SK-N-MC (cell line): ENCODE results near the gene RHOU.

Experiments used
- DNase-seq: peaks from one replicate; pipeline ENCODE4 v3.0.0-alpha.2; 2011; ENCODE audit warnings: low read depth, low spot score
- H3K27ac ChIP-seq: fragments of 200-600 bp; sonication (generic); 2 replicates; pipeline ENCODE4 v1.5.1; 2016; ENCODE audit warnings: mixed run types
- H3K36me3 ChIP-seq: fragments of 200-600 bp; sonication (generic); 2 replicates; pipeline ENCODE4 v1.6.1; 2017; ENCODE audit warnings: antibody characterized with exemption, low read length, mixed read lengths; ENCODE audit not compliant: insufficient read depth
- H3K4me3 ChIP-seq: fragments of 200-600 bp; sonication (generic); 2 replicates; pipeline ENCODE4 v1.5.1; 2016
- H3K9ac ChIP-seq: fragments of 200-600 bp; sonication (generic); 2 replicates; pipeline ENCODE4 v1.8.0; 2017; ENCODE audit warnings: mixed run types, mixed read lengths; ENCODE audit not compliant: insufficient read length
- H3K9me3 ChIP-seq: fragments of 200-600 bp; sonication (generic); 2 replicates; pipeline ENCODE4 v1.6.1; 2017; ENCODE audit warnings: low read depth, mild to moderate bottlenecking, antibody characterized with exemption, low read length, moderate library complexity, mixed read lengths
- EZH2 ChIP-seq: fragments of 200-600 bp; sonication (generic); IDR thresholded peaks from one replicate; pipeline ENCODE4 v1.6.1; 2017; ENCODE audit warnings: antibody characterized with exemption
- FOXP2 ChIP-seq: optimal IDR thresholded peaks from 2 replicates; pipeline ENCODE3; 2011; ENCODE audit warnings: mild to moderate bottlenecking, moderate library complexity; ENCODE audit not compliant: insufficient read depth; ENCODE audit errors: extremely low read length, control extremely low read depth
- POLR2AphosphoS5 ChIP-seq: IDR thresholded peaks from 2 replicates; pipeline ENCODE4 v1.6.1; 2012; ENCODE audit warnings: mild to moderate bottlenecking, low read depth, low read length, borderline replicate concordance

Gene RHOU

DNA sequence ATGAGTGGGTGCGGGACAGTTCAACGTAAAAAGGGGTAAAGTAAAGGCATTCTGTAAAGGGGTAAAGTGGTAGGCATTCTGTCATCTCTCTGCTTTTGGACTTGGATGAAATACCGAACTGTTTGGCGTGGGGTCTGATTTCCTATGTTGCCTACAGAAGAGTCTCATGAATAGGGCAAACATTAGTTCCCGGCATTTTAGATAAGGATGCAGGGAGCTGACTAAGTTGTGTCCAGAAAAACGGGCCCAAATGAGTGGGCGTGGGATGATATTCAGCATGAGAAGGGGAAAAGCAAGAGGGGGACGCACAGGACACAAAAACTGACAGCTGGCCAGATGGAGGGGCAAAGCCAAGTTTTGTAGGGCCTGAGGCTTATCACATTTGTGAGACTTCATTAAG, 2.9 kb upstream of the RHOU start:
- DNase-seq = no peak
- Histone ChIP-seq H3K9ac (no peak overlapping the region), H3K4me3 (no peak overlapping the region), H3K27ac (no peak overlapping the region), H3K36me3 (no peaks in the 10 kb centered on the region), H3K9me3 (no peaks in the 10 kb centered on the region)
- no peak for TF ChIP-seq EZH2

DNA sequence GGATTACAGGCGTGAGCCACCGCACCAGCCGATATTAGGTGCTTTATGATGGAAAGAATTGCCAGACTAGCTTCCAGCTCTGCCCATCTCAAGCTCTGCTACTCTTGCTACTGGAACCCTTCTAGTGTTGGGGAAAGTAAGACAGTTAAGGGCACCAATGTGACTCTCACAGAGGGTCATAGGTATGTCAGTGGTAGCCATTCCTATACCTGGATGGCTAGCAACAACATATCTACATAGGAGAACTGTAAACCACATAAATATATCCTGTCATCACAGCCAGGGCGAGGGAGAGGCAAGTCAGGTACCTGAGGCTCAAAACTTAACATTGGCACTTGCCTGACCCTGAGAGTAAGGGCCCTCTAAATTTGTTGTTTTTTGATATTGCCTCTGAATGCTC, 1.7 kb upstream of the RHOU start:
- no peak for TF ChIP-seq EZH2
- no peak for TF ChIP-seq FOXP2
- TF ChIP-seq POLR2AphosphoS5 = no peak
- no peak overlapping the region for H3K27ac ChIP-seq
- DNase-seq = no peak

DNA sequence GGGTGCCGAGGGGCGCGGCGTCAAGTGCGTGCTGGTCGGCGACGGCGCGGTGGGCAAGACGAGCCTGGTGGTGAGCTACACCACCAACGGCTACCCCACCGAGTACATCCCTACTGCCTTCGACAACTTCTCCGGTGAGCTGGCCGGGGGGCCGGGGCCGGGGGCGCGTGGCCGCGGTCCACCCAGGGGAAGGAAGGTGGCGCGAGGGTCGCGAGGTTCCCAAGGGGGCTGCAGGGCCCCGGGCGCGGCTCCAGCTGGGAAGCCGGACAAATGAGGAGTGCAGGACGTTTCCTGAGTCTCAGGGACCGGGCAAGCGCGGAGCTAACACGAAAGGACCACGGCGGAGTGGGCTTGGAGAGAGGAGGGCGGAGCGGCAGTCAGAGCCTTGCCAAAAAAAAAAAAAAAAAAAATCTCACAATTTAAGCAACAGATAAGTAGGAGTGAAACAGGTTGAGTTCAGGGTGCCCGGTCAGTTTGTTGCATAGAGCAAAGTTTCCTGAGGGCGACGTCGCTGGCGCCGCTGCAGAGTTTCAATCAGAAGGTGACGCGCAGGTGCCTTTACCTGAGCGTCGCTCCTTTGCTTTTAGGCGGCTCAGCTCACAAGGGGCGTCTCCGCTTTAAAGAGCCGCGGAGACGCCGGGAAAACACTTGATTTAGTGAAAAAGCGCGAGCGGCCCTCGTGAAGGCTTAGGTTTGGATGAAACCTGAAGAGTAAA, 750 bp downstream of the RHOU start:
- H3K9ac ChIP-seq = no peak overlapping the region
- no peak for DNase-seq

More for the DNA sequence above, 1.7 kb upstream of the RHOU start:
- no peak overlapping the region for H3K4me3 ChIP-seq
- no peaks in the 10 kb centered on the region for H3K9me3 ChIP-seq
- H3K9ac ChIP-seq = no peak overlapping the region
- H3K36me3 ChIP-seq = no peaks in the 10 kb centered on the region

DNA sequence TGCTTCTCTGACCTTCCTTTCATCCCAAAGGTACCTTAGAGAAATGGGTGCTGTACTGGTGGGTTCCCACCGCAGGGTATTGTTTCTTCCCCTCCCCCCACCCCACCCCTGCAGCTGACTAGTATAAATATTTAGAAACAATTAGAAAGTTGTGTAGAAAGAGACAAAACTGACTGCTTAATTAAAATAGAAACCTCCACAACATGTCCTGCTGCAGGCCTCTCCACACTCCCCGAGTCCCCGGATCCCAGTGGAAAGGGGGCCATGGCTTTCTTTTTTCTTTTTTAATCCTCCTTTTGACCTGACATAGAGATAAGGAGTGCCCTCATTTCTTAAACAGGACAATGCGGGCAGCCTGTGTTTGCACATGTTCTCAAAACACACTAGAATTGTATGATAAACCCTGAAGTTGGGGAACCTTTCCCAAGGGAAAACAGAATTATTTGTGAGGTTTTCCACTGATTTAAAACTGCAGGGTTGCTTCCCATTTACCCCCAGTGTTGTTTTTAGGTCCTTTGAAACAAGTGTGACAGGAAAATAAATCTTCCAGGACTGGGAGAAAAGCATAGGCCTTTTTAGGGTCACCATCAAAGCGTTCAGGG, 1.7 kb downstream of the RHOU start:
- Histone ChIP-seq H3K4me3 (no peak overlapping the region), H3K27ac (no peak overlapping the region), H3K9me3 (no peaks in the 10 kb centered on the region), H3K9ac (no peak overlapping the region), H3K36me3 (no peaks in the 10 kb centered on the region)
- TF ChIP-seq FOXP2 (no peak), EZH2 (no peak), POLR2AphosphoS5 (no peak)
- DNase-seq = no peak

More for the DNA sequence above, 750 bp downstream of the RHOU start:
- H3K36me3 ChIP-seq = no peaks in the 10 kb centered on the region
- no peaks in the 10 kb centered on the region for H3K9me3 ChIP-seq
- TF ChIP-seq POLR2AphosphoS5 (no peak), EZH2 (peak; percentile 32), FOXP2 (no peak)
- no peak overlapping the region for H3K4me3 ChIP-seq
- H3K27ac ChIP-seq = no peak overlapping the region

DNA sequence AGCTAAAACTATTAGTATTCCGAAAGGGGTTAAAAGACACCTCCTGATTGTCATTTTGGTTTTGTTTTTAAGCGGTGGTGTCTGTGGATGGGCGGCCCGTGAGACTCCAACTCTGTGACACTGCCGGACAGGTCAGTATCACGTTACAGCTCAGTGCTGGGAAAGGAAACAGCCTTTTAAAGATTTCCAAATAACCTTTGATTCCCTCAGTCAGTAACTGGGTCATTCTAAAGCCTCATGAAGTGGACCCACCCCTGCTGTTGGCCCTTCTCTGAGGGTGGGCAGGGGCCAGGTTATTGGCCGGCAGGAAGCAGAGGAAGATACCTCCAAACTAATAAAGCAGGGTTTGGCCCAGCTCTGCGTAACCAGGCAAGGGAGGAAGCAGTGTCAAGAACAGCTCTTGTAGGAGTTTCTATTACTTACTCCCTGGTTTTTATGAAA, 2.3 kb downstream of the RHOU start:
- H3K9ac ChIP-seq = no peak overlapping the region

DNA sequence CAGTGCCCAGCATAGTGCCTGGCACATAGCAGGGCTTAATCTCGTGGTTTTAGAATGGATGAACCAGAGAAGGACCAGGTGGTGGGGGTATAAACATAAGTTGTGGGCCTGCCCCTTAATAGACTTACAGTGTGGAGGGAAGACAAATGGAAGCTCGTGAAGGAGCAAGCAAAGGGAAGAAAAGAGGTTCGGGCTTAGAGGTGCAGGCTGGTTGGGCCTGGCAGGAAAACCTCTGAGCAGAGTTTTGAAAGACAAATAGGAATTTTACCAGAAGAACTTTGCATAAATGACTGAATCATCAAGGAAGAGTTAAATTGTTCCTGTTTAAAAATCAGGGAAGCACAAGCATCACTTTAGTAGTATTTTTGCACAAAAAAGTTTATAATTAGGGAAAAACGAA, 4.5 kb downstream of the RHOU start:
- Histone ChIP-seq H3K36me3 (no peaks in the 10 kb centered on the region), H3K27ac (no peak overlapping the region), H3K4me3 (no peak overlapping the region), H3K9ac (no peak overlapping the region), H3K9me3 (no peaks in the 10 kb centered on the region)
- TF ChIP-seq EZH2 (no peak), POLR2AphosphoS5 (no peak), FOXP2 (no peak)
- no peak for DNase-seq

More for the DNA sequence above, 2.3 kb downstream of the RHOU start:
- TF ChIP-seq FOXP2 (no peak), POLR2AphosphoS5 (no peak), EZH2 (no peak)
- DNase-seq = no peak
- Histone ChIP-seq H3K36me3 (no peaks in the 10 kb centered on the region), H3K9me3 (no peaks in the 10 kb centered on the region), H3K27ac (no peak overlapping the region), H3K4me3 (no peak overlapping the region)

DNA sequence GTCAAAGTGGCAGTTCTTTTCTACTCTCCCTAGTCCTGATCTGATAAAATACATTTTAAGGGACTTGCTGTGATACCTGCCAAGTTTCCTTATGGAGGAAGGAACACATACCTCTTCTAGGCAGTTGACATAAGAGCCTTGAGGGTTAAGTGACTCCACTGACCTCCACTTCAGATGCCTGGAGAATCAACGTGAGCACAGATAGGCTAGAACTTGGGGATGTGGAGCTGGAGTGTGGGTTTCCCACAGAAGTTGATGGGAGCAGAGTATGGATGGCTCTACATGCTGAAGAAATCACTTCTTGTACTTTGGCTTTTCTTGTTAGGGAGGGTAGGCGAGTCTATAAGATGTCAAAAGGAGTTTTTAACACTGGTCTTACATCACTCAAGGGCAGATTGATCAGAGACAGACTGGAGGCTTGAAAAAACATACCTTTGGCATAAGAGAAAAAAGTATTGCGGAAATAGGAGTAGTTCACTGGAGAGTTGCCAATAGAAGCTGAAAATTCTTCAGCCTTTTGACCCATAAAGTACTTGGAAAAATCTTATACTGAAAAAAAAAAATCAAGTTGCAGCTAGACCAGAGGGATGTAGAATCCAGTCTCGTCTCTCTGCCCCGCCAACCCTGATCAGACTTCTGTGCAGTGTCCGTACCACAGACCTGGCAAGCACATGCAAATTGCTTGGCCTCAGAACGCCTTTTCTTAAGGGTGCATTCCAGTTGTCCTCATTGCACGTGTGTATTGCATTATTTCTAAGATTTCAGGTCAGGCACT, 5.5 kb downstream of the RHOU start:
- Histone ChIP-seq H3K4me3 (no peak overlapping the region), H3K27ac (no peak overlapping the region), H3K9me3 (no peaks in the 10 kb centered on the region), H3K36me3 (no peaks in the 10 kb centered on the region), H3K9ac (no peak overlapping the region)
- TF ChIP-seq FOXP2 = no peak
- no peak for DNase-seq

DNA sequence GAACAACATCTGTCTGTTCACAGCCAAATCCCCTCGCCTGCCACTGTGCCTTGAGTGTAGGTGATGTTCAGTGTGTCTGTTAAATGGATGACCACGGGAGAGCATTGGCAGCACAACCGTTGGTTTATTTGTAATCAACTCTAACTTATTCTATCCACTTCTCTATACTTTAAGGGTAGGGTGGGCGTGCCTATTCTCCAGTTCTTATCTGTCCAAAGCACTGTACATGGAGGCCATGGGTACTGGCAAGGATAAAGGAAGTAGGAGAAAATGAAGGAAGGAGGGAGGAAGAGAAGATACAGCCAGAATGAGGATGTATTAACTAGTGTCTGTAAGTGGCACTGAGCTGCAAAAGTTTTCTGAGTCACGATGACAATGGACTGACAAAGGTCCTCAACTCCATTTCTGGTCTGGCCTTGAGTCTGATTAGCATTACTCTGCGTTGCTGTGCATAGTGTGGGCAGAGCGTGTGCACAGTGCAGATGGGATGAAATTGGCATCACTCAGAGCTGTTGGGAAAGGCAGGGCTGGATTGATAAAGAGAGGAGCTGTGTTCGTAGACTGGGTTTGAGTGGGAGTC, 7.1 kb downstream of the RHOU start:
- H3K9ac ChIP-seq = no peak overlapping the region
- H3K4me3 ChIP-seq = no peak overlapping the region
- H3K27ac ChIP-seq = no peak overlapping the region
- TF ChIP-seq FOXP2 = no peak
- no peak for TF ChIP-seq POLR2AphosphoS5
- TF ChIP-seq EZH2 = no peak
- H3K36me3 ChIP-seq = no peaks in the 10 kb centered on the region
- H3K9me3 ChIP-seq = no peaks in the 10 kb centered on the region
- no peak for DNase-seq

DNA sequence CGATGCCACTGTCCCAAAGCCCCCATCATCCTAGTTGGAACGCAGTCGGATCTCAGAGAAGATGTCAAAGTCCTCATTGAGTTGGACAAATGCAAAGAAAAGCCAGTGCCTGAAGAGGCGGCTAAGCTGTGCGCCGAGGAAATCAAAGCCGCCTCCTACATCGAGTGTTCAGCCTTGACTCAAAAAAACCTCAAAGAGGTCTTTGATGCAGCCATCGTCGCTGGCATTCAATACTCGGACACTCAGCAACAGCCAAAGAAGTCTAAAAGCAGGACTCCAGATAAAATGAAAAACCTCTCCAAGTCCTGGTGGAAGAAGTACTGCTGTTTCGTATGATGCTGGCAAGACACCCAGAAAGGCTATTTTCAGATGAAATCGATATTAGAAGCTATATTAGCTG, 8.1 kb downstream of the RHOU start:
- TF ChIP-seq FOXP2 (no peak), POLR2AphosphoS5 (no peak), EZH2 (no peak)
- H3K27ac ChIP-seq = no peak overlapping the region

More for the DNA sequence above, 8.1 kb downstream of the RHOU start:
- Histone ChIP-seq H3K9ac (no peak overlapping the region), H3K4me3 (no peak overlapping the region), H3K36me3 (no peaks in the 10 kb centered on the region), H3K9me3 (no peaks in the 10 kb centered on the region)
- DNase-seq = no peak
